Measurements from ENCODE around the gene AHRR.

AHRR gene

GRCh38 chr5:455806-456205, 134.3 kb downstream of the AHRR start:
- TF ChIP-seq REST (IDR thresholded peaks at IDR 0.05; ENCODE audit: insufficient read depth in 1 of 2, low read depth in 2 of 2, low read length in 2 of 2) = no peak
- no peak for TF ChIP-seq POLR2AphosphoS5 (IDR thresholded peaks at IDR 0.05; ENCODE audit: low read depth, low read length)
- TF ChIP-seq FOXP2 (optimal IDR thresholded peaks at IDR 0.05; ENCODE audit: borderline replicate concordance, extremely low read depth, extremely low read length, insufficient read depth) = no peak

- TF ChIP-seq FOXP2 (optimal IDR thresholded peaks at IDR 0.05; ENCODE audit: borderline replicate concordance, extremely low read depth, extremely low read length, insufficient read depth) = no peak
- no peak for TF ChIP-seq REST (IDR thresholded peaks at IDR 0.05; ENCODE audit: insufficient read depth in 1 of 2, low read depth in 2 of 2, low read length in 2 of 2)
- TF ChIP-seq TAF1 (IDR thresholded peaks at IDR 0.05; ENCODE audit: borderline replicate concordance, insufficient read depth, low read length) = no peak
- no peak for TF ChIP-seq SIN3A (IDR thresholded peaks at IDR 0.05; ENCODE audit: borderline replicate concordance, insufficient read depth, low read length)
- no peak for TF ChIP-seq POLR2AphosphoS5 (IDR thresholded peaks at IDR 0.05; ENCODE audit: low read depth, low read length)
Measured at GRCh38 chr5:456351-457194, 135.1 kb downstream of the AHRR start.

GRCh38 chr5:457195-457961, 135.9 kb downstream of the AHRR start:
- TF ChIP-seq POLR2AphosphoS5 (IDR thresholded peaks at IDR 0.05; ENCODE audit: low read depth, low read length) (no peak), REST (IDR thresholded peaks at IDR 0.05; ENCODE audit: insufficient read depth in 1 of 2, low read depth in 2 of 2, low read length in 2 of 2) (no peak), SIN3A (IDR thresholded peaks at IDR 0.05; ENCODE audit: borderline replicate concordance, insufficient read depth, low read length) (no peak), FOXP2 (optimal IDR thresholded peaks at IDR 0.05; ENCODE audit: borderline replicate concordance, extremely low read depth, extremely low read length, insufficient read depth) (no peak), TAF1 (IDR thresholded peaks at IDR 0.05; ENCODE audit: borderline replicate concordance, insufficient read depth, low read length) (no peak)

- TF ChIP-seq FOXP2 (optimal IDR thresholded peaks at IDR 0.05; ENCODE audit: borderline replicate concordance, extremely low read depth, extremely low read length, insufficient read depth) (no peak), REST (IDR thresholded peaks at IDR 0.05; ENCODE audit: insufficient read depth in 1 of 2, low read depth in 2 of 2, low read length in 2 of 2) (no peak), POLR2AphosphoS5 (IDR thresholded peaks at IDR 0.05; ENCODE audit: low read depth, low read length) (no peak), TAF1 (IDR thresholded peaks at IDR 0.05; ENCODE audit: borderline replicate concordance, insufficient read depth, low read length) (no peak), SIN3A (IDR thresholded peaks at IDR 0.05; ENCODE audit: borderline replicate concordance, insufficient read depth, low read length) (no peak)
Measured at GRCh38 chr5:458547-459353, 137.2 kb downstream of the AHRR start.

All from PFSK-1 (cell line).